DOHH2 (cell line): ENCODE results near the gene MAGI1.

Experiments used
- CTCF ChIP-seq: fragments of 200-600 bp; sonication (generic); IDR thresholded peaks from one replicate; pipeline ENCODE4 v1.5.1; 2014; ENCODE audit warnings: antibody characterized with exemption, mild to moderate bottlenecking, low read depth, low read length; ENCODE audit not compliant: poor library complexity, severe bottlenecking
- EZH2phosphoT487 ChIP-seq: fragments of 200-600 bp; sonication (generic); IDR thresholded peaks from 2 replicates; pipeline ENCODE4 v1.6.1; 2017; ENCODE audit warnings: borderline replicate concordance, mild to moderate bottlenecking, antibody characterized with exemption, low read length, moderate library complexity, mixed read lengths

GRCh38 chr3:65596029-65596300, 442.8 kb downstream of the MAGI1 start:
- TF ChIP-seq CTCF (no peak), EZH2phosphoT487 (no peak)
